Amygdala (tissue), 56 donors: ENCODE data around the gene LAMA3.

Experiments used
- DNase-seq, 56 donors: peaks; one replicate each; lab custom pipeline; 2025; lab: John Stamatoyannopoulos, UW

LAMA3 gene

GRCh38 chr18:23842305-23842704 lies 153.1 kb downstream of the LAMA3 start:
- DNase-seq: no peak

GRCh38 chr18:23844991-23845680 lies 155.9 kb downstream of the LAMA3 start:
- no peak for DNase-seq

- DNase-seq: no peak
Measured at GRCh38 chr18:23845988-23846630, 156.9 kb downstream of the LAMA3 start.

- no peak for DNase-seq
Measured at GRCh38 chr18:23847321-23847986, 158.2 kb downstream of the LAMA3 start.

GRCh38 chr18:23849141-23849540 lies 159.9 kb downstream of the LAMA3 start:
- DNase-seq: no peak

GRCh38 chr18:23850215-23850614 lies 161.0 kb downstream of the LAMA3 start:
- DNase-seq: no peak

- no peak for DNase-seq
Measured at GRCh38 chr18:23851470-23852002, 162.3 kb downstream of the LAMA3 start.

- DNase-seq: no peak
Measured at GRCh38 chr18:23852236-23853045, 163.2 kb downstream of the LAMA3 start.

GRCh38 chr18:23853448-23854195 lies 164.4 kb downstream of the LAMA3 start:
- DNase-seq: no peak

GRCh38 chr18:23855721-23856120 lies 166.5 kb downstream of the LAMA3 start:
- no peak for DNase-seq

- DNase-seq: no peak
Measured at GRCh38 chr18:23856466-23857163, 167.4 kb downstream of the LAMA3 start.

GRCh38 chr18:23857164-23857552 lies 167.9 kb downstream of the LAMA3 start:
- DNase-seq: no peak

- no peak for DNase-seq
Measured at GRCh38 chr18:23857756-23858155, 168.5 kb downstream of the LAMA3 start.

- no peak for DNase-seq
Measured at GRCh38 chr18:23859466-23860336, 170.4 kb downstream of the LAMA3 start.

- DNase-seq: no peak
Measured at GRCh38 chr18:23861326-23861725, 172.1 kb downstream of the LAMA3 start.

- DNase-seq: peak in 1 of 56 donors; percentile 27
Measured at GRCh38 chr18:23861805-23862470, 172.7 kb downstream of the LAMA3 start.

- DNase-seq: no peak
Measured at GRCh38 chr18:23864624-23865023, 175.4 kb downstream of the LAMA3 start.

GRCh38 chr18:23867006-23867405 lies 177.8 kb downstream of the LAMA3 start:
- DNase-seq: no peak
